ENCODE data around the gene FGF18.
"Not testable (repeated sequence)": the region's sequence is repeated elsewhere in the genome, so short reads cannot be mapped to it uniquely, and the experiment has no call there.

GRCh38 chr5:171384999-171385398 lies 34.4 kb upstream of the FGF18 start:
- TF ChIP-seq CTCF (IDR thresholded peaks at IDR 0.05 in 4 of 5, conservative IDR thresholded peaks at IDR 0.05 in 1 of 5); POLR2A (IDR thresholded peaks at IDR 0.05): not testable (repeated sequence)

Data from gastrocnemius medialis (tissue), 4 donors.